ENCODE data around the gene LRRC8B.

Gene LRRC8B

GRCh38 chr1:89567797-89568196 lies 43.2 kb downstream of the LRRC8B start:
- no peak overlapping the region for H3K4me3 ChIP-seq (ENCODE audit: low read depth, low read length)
- no peak for DNase-seq (ENCODE audit: low read depth)
- TF ChIP-seq CTCF (conservative IDR thresholded peaks at IDR 0.05; ENCODE audit: low read depth, low read length), result no peak

DNA sequence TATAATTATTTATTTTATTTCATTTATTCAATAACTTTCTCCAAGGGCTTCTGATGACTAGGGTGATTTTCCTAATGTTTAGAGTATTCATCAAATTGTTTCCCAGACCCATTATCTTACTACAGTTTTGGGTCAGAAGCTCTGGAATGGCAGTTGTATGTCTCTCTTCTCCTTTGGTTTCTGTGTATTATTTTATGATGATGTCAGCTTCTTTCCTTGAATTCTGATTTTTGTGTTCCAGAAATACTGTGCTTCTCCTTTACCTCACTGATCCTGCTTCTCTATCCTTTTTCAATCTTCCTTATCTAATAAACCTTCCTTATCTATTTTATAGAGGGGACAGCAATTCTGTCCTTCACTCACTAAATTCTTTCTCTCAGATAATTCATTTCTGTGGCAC lies 48.8 kb downstream of the LRRC8B start:
- TF ChIP-seq CTCF (conservative IDR thresholded peaks at IDR 0.05; ENCODE audit: low read depth, low read length), result no peak
- DNase-seq (ENCODE audit: low read depth), result no peak

GRCh38 chr1:89574621-89575020 lies 50.0 kb downstream of the LRRC8B start:
- no peak for TF ChIP-seq CTCF (conservative IDR thresholded peaks at IDR 0.05; ENCODE audit: low read depth, low read length)

More for the DNA sequence above, 48.8 kb downstream of the LRRC8B start:
- no peak overlapping the region for H3K4me3 ChIP-seq (ENCODE audit: low read depth, low read length)

DNA sequence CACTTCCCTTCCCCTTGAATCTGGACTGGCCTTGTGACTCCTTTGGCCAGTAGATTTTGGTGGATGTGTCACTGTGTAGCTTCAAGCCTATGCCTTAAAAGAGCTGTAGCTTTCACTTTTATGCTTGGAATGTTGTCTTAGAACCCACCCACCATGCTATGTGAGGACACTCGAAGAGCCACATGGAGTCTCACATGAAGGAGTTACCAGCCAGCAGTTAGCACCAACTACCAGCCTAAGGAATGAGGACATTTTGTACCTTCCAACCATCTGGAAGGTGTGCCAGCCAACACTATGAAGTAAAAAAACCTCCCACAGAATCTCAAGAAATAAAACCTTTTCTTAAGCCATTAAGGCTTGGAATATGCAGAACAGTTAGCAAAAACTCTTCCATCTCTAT lies 50.6 kb downstream of the LRRC8B start:
- DNase-seq (ENCODE audit: low read depth), result no peak
- H3K4me3 ChIP-seq (ENCODE audit: low read depth, low read length), result no peak overlapping the region
- TF ChIP-seq CTCF (conservative IDR thresholded peaks at IDR 0.05; ENCODE audit: low read depth, low read length), result no peak

More at GRCh38 chr1:89574621-89575020, 50.0 kb downstream of the LRRC8B start:
- H3K4me3 ChIP-seq (ENCODE audit: low read depth, low read length), result no peak overlapping the region
- DNase-seq (ENCODE audit: low read depth), result no peak

DNA sequence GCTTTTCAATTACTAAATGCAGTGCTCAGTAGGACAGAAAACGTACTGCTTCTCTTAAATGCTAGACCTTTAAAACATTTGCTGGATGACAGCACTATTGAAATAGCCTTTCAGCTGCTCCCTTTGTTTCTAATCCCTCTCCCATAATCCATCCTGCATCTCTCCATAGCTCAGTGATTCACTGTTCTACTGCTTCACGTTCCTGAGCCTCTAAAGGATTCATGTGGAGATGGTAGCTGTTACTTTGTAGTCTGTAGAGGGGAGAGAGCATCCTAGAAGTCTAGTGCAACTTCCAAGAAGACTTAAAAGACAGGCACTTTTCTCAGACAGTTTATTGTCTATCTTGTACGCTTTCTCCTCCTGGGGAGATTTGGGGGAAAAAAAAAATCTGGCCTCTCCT lies 51.4 kb downstream of the LRRC8B start:
- H3K4me3 ChIP-seq (ENCODE audit: low read depth, low read length), result no peak overlapping the region
- no peak for TF ChIP-seq CTCF (conservative IDR thresholded peaks at IDR 0.05; ENCODE audit: low read depth, low read length)
- DNase-seq (ENCODE audit: low read depth), result no peak

- peak; percentile 52 for DNase-seq (ENCODE audit: low read depth)
Observed at GRCh38 chr1:89578151-89578550, 53.5 kb downstream of the LRRC8B start.

More at GRCh38 chr1:89578151-89578550, 53.5 kb downstream of the LRRC8B start:
- no peak overlapping the region for H3K4me3 ChIP-seq (ENCODE audit: low read depth, low read length)
- no peak for TF ChIP-seq CTCF (conservative IDR thresholded peaks at IDR 0.05; ENCODE audit: low read depth, low read length)
